ENCODE measurements around the gene ITGB4. TPM values are rescaled to one million over a fixed set of nuclear protein-coding genes. Genes with fewer than 3 reads are reported as not detected.

Gene ITGB4
- total and polyA plus RNA-seq, 2 of the 13 experiments (the other 11 are each of a cell fraction or from before 2014, with no cell fraction given), result 6.9 to 14.5 TPM

GRCh38 chr17:75738218-75738802, 17.1 kb downstream of the ITGB4 start (continued):
- TF ChIP-seq ZBED4 (CRISPR knock-in tag; IDR thresholded peaks at IDR 0.05; ENCODE audit: borderline replicate concordance), result no peak
- no peak for TF ChIP-seq CREBL2 (CRISPR knock-in tag; IDR thresholded peaks at IDR 0.05; ENCODE audit: borderline replicate concordance)
- peak; percentile 30; the same call in 1 of the 2 replicates for TF ChIP-seq DMAP1 (CRISPR knock-in tag; IDR thresholded peaks at IDR 0.05)
- no peak for TF ChIP-seq ATF1 (CRISPR knock-in tag; IDR thresholded peaks at IDR 0.05)
- TF ChIP-seq DMTF1 (CRISPR knock-in tag; IDR thresholded peaks at IDR 0.05), result no peak
- no peak for TF ChIP-seq ZBTB44 (CRISPR knock-in tag; IDR thresholded peaks at IDR 0.05)
- TF ChIP-seq ZBTB39 (CRISPR knock-in tag; IDR thresholded peaks at IDR 0.05), result no peak
- TF ChIP-seq MAZ (IDR thresholded peaks at IDR 0.05; ENCODE audit: borderline replicate concordance, low read depth, low read length), result no peak
- 0 out of 2 replicates have a peak, but pooled peaks have one; percentile 34 for TF ChIP-seq MAZ (CRISPR knock-in tag; IDR thresholded peaks at IDR 0.05; ENCODE audit: low read depth)
- peak; percentile 52; the same call in 1 of the 2 replicates for TF ChIP-seq TBX2 (CRISPR knock-in tag; IDR thresholded peaks at IDR 0.05; ENCODE audit: borderline replicate concordance)
- TF ChIP-seq RXRA (CRISPR knock-in tag; IDR thresholded peaks at IDR 0.05), result peak; percentile 82
- peak; percentile 49; the same call in 1 of the 2 replicates for TF ChIP-seq JUND (CRISPR knock-in tag; IDR thresholded peaks at IDR 0.05)
- peak in 1 of 2 experiments; percentile 59; a peak in 1 of 4 replicates for TF ChIP-seq ATF4 (CRISPR knock-in tag; IDR thresholded peaks at IDR 0.05)
